ENCODE data around the gene CNDP2.
A peak's percentile ranks its signal among the peaks of the same experiment; 100 is the strongest.
"Not testable (repeated sequence)": the region's sequence is repeated elsewhere in the genome, so short reads cannot be mapped to it uniquely, and the experiment has no call there.

CNDP2 gene

GRCh38 chr18:74541703-74542555, 45.8 kb downstream of the CNDP2 start:
- no peak for DNase-seq

- DNase-seq, result no peak
Measured at GRCh38 chr18:74544898-74545297, 48.7 kb downstream of the CNDP2 start.

GRCh38 chr18:74546007-74546406, 49.8 kb downstream of the CNDP2 start:
- DNase-seq, result no peak

DNA sequence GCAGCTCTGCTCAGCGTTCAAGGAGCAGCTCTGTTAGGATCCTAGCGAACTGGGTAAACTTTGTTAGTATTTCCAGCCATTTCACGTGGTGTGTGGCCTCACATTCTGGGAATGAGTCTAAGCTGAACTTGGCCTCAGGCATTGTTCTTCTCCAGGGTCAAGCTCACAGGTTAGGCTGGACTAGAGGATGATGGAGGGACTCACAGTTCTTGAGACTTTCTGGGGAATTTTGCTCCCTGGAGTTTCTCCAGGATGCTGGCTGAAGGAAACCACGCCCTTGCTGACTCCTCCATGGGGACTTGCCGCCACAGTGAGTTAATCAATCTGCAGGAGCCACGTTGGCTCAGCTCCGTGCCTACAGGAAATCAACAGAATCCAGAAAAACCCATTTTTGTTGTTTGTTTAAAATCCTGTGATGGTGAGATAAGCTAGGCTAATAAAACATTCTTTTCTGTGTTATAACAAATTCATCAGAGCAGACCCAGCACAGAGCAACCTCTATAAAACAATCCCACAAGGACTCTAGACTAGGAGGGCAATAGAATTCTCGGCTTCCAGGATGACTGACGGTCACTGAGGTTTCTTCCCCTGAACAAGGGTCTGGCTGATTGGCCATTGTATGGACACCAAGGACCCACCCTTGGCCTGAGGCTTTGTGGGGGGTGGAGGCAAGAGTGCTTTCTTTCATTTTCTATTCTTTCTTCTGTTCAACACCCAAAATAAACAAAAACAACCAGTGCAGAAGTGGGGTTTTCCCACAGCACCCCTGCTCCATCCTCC, 50.8 kb downstream of the CNDP2 start:
- no peak for DNase-seq

- no peak for DNase-seq
Measured at GRCh38 chr18:74547860-74548259, 51.7 kb downstream of the CNDP2 start.

GRCh38 chr18:74549591-74550104, 53.5 kb downstream of the CNDP2 start:
- DNase-seq, result no peak

DNA sequence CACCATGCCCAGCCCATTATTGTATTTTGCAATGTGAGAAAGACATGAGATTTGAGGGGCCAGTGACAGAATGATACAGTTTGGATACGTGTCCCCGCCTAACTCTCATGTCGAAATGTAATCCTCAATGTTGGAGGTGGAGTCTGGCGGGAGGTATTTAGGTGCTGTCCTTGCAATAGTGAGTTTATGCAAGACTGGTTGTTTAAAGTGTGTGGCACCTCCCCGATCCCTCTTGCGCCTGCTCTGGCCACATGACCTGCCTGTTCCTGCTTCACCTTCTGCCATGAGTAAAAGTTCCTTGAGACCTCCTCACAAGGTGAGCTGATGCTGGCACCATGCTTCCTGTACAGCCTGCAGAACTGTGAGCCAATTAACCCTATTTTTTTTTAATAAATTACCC, 54.7 kb downstream of the CNDP2 start:
- no peak for DNase-seq

GRCh38 chr18:74551452-74551851, 55.3 kb downstream of the CNDP2 start:
- no peak for DNase-seq

- DNase-seq, result peak; percentile 73
Measured at GRCh38 chr18:74551936-74552555, 55.9 kb downstream of the CNDP2 start.

GRCh38 chr18:74556126-74556525, 60.0 kb downstream of the CNDP2 start:
- DNase-seq, result no peak

- DNase-seq, result no peak
Measured at GRCh38 chr18:74558096-74558495, 61.9 kb downstream of the CNDP2 start.

- DNase-seq, result no peak
Measured at GRCh38 chr18:74562131-74562730, 66.1 kb downstream of the CNDP2 start.

GRCh38 chr18:74562775-74563174, 66.6 kb downstream of the CNDP2 start:
- no peak for DNase-seq

- DNase-seq, result no peak
Measured at GRCh38 chr18:74563999-74564398, 67.8 kb downstream of the CNDP2 start.

DNA sequence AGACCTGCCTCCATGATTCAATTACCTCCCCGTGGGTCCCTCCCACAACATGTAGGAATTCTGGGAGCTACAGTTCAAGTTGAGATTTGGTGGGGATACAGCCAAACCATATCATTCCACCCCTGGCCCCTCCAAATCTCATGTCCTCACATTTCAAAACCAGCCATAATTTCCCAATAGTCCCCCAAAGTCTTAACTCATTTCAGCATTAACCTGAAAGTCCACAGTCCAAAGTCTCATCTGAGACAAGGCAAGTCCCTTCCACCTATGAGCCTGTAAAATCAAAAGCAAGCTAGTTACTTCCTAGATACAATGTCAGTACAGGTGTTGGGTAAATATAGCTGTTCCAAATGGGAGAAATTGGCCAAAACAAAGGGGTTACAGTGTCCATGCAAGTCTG, 69.0 kb downstream of the CNDP2 start:
- not testable (repeated sequence) for DNase-seq

GRCh38 chr18:74565993-74566392, 69.8 kb downstream of the CNDP2 start:
- DNase-seq, result not testable (repeated sequence)

GRCh38 chr18:74567822-74568221, 71.7 kb downstream of the CNDP2 start:
- no peak for DNase-seq

DNA sequence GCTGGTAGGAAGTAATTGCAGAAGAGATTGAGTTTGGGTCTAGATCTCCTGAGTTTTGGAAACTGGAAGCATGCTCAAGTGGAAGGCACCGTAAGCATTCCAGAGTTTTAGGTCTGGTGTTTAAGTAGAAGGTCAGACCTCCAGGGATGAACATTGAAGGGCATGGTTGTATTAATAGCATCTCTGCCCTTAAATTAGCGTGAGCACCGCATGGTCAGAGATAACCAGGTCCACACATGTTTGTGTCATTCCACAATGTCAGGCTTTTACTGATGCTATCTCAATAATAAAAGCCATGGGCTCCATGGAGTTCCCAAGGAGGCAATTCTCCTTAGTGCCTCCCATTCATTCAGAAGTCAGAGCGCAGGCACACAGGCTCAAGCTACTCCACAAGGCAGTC, 73.2 kb downstream of the CNDP2 start:
- DNase-seq, result no peak

DNA sequence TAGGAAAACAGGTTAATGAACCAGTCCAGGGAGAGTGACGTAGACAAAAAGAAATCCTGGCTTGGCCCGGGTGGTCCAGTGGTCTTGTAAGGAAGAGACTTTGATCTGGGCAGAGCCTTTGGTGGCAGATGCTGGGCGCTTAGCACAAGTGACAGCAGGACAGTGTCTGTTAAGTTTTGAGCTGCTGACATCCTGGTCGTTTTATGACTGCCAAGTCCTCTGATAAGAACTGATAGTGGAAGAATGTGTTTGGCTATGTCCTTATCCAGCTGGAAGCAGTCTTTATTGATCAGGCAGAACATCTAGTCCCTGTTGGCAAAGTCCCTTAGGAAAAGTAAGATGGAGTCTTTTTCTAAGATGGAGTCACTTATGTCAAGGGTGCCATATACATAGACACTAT, 74.1 kb downstream of the CNDP2 start:
- no peak for DNase-seq

- DNase-seq, result no peak
Measured at GRCh38 chr18:74571895-74572680, 75.9 kb downstream of the CNDP2 start.

DNA sequence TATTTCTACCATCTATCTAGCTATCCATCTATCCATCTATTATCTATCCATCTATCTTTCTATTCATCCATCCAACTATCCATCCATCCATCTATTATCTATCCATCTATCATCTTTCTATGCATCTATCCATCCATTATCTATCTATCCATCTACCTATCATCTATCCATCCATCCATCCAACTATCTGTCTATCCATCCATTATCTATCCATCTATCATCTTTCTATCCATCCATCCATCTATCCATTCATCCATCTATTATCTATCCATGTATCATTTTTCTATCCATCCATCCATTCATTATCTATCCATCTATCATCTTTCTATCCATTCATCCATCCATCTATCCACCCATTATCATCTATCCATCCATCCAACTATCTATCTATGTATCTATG, 76.9 kb downstream of the CNDP2 start:
- DNase-seq, result no peak
